GM21723 (cell line): ENCODE data around the gene LFNG.
"Not testable (repeated sequence)": the region's sequence is repeated elsewhere in the genome, so short reads cannot be mapped to it uniquely, and the experiment has no call there.

Experiments
- ATAC-seq: cut with Tn5 transposase; IDR thresholded peaks from one replicate; pipeline ENCODE4 v1.9.1; 2021; ENCODE audit warnings: mild to moderate bottlenecking, moderate library complexity; ENCODE audit not compliant: unreplicated experiment

LFNG gene

DNA sequence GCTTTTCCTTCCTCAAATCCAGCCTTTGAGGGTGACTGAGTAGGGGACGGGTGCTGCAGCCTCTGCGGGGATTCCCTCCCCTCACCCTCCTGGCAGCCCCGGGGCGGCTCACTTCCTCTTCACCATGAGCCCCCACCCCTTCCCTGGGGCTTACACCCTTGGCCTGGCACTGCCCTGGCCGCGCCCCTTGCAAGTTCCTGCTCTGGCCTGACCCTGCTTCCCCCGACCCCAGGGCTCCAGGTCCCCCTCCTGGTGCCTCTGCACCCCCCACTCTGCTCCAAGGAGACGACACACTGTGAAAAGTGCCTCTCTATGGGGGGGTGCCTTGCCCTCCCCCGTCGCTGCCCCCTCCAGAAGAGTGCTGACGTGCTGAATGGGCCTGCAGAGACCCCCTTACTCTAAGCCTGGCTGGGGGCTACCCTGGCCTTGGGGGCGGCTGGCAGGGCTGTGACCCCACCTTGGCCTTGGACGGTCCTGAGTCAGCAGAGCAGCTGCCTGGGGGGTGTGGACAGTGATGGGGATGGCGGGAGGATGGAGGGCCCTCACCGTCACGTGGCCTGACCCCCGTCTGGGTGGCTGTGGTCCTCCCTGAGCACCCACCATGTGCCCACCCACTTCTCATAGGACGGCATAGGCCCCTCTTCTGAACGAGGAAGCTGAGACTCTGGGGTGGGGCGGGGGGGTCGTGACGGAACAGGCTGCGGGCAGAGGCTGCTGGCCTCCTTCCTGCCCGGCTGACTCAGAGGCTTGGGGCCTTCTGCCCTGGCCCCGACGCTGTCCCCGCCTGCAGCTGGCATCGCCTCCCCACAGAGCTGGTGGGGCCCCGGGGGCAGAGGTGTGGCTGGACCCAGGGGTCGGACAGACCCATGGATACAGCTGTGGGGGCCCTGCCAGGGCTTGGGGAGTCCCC, 9.8 kb downstream of the LFNG start:
- ATAC-seq: no peak

DNA sequence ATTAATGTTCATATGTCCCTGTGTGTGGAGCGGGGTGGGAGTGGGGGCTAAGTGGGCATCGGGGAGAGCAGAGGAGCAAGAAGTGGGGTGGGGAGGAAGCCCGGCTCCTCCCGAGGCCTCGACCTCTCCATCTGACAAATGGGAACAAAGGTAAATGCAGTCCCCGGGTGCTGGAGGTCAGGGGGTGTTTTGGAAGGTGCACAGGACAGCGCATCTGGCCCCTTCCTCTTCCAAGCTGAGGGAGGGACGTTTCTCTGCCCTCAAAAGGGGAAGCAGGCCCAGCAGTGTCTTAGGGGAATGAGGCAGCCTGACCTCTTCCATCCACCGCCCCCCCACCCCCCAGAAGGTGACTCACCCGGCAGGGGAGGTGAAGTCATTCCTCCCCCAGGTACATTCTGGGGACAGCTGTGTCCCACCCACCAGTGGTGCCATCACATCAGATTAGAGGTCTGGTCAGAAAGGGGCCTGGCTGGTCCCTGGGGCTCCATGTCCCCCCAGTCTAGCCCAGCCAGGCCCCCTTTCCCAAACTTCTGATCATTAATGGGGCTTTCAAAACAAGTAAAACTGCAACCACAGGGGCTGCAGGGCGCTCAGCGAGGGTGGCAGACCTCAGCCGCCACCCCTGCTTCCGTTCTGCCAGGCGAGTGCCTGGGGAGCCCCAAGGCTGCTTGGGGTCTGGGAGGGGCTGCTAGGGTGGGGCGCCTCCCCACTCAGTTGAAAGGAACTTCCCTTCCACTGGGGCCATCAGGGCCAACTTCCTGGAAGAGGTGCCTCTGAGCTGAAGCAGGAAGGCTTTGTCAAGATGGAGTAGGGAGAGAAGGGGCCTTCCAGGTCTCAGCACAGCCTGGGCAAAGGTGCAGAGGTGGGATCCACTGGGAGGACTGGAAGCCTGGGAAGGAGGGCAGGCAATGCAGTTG, 10.8 kb downstream of the LFNG start:
- ATAC-seq: no peak

- not testable (repeated sequence) for ATAC-seq
These were observed 11.6 kb downstream of the LFNG start for GRCh38 chr7:2530994-2531795.

- ATAC-seq: not testable (repeated sequence)
These were observed 12.2 kb downstream of the LFNG start for GRCh38 chr7:2531796-2532110.

DNA sequence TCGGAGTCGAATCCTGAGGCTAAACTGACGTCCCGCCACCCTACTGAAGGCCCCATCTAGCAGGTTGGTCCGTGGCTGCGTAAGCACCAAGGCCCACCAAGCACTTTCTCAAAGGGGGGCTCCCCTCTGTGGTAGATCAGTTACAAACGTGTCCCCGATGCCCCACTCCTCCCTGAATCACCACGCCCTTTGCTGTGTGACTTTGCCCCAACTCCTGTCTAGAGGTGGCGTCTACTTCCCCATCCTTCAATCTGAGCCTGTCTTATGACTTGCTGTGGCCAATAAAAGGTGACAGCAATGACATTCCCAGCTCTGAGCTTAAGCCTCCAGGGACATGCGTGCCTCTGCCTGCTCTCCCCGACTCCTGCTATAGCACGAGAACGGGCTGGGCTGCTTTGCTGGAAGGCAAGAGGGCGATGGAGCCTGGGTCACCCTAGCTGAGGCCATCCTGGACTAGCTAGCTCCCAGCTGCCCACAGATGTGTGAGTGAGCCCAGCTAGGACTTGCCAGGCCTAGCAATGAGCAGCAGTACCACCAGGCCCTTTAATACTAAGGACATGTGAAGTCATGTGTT, 12.7 kb downstream of the LFNG start:
- ATAC-seq: not testable (repeated sequence)

DNA sequence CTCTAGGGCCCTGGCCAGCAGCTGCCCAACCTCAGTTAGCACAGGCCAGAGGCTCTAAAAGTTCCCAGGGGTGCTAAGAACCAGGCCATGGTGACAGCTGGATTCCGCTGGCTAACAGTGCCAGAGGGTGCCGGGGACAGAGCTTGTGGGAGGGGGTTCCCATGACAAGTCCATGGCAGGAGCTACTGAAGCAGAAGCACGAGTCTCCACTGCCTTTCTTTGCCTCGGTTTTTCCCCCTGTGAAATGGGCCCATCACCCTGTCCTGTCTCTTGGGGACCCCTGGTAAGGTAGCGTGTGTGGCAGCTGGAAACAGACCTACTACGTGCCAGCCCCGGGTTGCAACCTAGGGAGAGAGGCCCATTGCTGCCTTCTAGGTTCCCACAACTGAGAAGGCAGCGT, 13.2 kb downstream of the LFNG start:
- ATAC-seq: not testable (repeated sequence)

GRCh38 chr7:2533566-2533965, 14.0 kb downstream of the LFNG start:
- ATAC-seq: not testable (repeated sequence)

GRCh38 chr7:2534214-2534613, 14.6 kb downstream of the LFNG start:
- ATAC-seq: not testable (repeated sequence)

DNA sequence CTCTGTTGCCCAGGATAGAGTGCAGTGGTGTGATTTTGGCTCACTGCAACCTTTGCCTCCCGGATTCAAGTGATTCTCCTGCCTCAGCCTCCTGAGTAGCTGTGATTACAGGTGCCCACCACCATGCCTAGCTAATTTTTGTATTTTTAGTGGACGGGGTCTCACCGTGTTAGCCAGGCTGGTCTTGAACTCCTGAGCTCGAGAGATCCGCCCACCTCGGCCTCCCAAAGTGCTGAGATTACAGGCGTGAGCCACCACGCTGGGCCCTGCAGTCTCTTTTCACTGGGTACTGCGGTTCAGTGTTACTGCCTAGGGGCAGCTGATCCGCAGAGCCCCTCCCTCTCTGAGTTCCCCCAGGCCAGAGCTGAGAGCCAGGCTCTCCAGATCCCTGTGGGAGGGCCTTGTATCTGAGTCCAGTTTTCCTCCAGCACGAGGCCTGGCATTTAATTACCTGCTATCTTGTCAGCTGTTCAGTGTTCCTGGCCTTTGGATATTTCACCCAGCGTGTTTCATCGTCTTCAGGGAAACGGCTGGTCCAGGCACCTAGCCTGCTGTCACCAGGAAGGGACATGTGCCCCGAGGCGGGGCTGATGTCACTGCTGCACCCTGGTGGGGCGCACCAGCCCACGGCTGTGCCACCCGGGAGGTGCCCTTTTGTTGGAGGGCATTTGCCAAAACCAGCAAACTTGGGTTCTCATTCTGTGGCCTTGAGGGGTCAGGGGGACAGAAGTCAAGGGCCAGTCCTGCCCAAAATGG, 16.5 kb downstream of the LFNG start:
- not testable (repeated sequence) for ATAC-seq

DNA sequence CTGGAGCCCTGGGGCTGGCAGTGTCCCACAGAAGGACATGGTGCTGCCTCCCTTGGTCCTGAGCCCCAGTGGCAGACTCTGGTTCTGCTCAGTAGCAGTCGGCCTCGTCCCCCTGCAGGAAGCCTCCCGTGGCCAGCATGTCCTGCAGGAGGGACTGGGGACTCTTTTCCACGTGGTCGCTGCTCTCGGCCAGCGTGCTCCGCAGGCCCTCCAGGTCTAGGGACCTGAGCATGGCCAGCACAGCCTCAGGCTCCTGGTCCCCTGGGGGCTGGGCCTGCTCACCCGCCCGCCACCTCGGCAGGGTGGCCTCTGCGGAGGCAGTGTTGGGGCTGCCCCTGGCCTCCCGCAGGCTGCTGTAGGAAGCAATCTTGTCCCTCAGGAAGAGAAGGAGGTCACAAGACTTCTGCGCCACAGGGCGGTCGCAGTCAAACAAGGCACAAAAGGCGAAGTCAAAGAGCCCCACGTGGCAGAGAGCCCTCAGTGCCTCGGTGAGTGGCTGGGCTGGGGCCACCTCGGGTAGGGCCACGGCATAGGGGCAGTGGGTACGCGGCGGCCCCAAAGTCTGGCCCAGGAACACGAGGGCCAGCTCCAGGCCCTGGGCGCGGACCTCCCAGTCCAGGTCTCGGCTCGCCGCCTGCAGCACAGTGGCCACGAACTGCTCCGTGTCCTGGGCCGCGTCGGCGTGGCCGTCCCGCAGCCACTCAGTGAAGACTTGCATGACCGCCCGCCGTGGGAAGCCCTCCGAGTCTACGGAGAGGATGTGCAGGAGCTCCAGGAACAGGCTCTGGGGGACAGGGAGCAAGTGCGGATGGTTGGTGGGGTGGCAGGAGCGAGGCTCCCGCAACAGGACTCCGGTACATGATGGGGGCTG, 18.6 kb downstream of the LFNG start:
- no peak for ATAC-seq

GRCh38 chr7:2539031-2539911, 19.7 kb downstream of the LFNG start:
- ATAC-seq: no peak

DNA sequence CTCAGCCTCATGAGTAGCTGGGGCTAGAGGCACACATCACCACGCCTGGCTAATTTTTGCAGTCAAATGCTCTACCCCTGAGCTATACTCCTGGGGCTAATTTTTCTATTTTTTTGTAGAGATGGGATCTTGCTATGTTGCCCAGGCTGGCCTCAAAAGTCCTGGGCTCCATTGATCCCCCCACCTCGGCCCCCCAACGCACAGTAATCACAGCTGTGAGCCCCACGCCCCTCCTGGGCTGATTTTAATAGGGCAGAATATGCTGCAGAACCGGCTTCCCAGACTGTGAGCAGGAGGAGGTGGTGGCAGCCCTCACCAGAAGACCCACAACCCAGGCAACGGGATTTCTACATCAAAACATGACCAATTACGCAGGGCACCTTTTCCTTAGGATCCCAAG, 20.6 kb downstream of the LFNG start:
- no peak for ATAC-seq

- ATAC-seq: no peak
These were observed 21.1 kb downstream of the LFNG start for GRCh38 chr7:2540641-2541051.

- ATAC-seq: no peak
These were observed 21.9 kb downstream of the LFNG start for GRCh38 chr7:2541291-2542010.

- ATAC-seq: no peak
These were observed 22.7 kb downstream of the LFNG start for GRCh38 chr7:2542011-2542915.
